ENCODE data around the gene PSG3. TPM values are rescaled to one million over a fixed set of nuclear protein-coding genes. Genes with fewer than 3 reads are reported as not detected.
A peak's percentile ranks its signal among the peaks of the same experiment; 100 is the strongest.
"Not testable (repeated sequence)": the region's sequence is repeated elsewhere in the genome, so short reads cannot be mapped to it uniquely, and the experiment has no call there.

Gene PSG3
- total and polyA plus RNA-seq, 2 donors (not counting 1 experiment from before 2014, with no cell fraction given), result not detected

DNA sequence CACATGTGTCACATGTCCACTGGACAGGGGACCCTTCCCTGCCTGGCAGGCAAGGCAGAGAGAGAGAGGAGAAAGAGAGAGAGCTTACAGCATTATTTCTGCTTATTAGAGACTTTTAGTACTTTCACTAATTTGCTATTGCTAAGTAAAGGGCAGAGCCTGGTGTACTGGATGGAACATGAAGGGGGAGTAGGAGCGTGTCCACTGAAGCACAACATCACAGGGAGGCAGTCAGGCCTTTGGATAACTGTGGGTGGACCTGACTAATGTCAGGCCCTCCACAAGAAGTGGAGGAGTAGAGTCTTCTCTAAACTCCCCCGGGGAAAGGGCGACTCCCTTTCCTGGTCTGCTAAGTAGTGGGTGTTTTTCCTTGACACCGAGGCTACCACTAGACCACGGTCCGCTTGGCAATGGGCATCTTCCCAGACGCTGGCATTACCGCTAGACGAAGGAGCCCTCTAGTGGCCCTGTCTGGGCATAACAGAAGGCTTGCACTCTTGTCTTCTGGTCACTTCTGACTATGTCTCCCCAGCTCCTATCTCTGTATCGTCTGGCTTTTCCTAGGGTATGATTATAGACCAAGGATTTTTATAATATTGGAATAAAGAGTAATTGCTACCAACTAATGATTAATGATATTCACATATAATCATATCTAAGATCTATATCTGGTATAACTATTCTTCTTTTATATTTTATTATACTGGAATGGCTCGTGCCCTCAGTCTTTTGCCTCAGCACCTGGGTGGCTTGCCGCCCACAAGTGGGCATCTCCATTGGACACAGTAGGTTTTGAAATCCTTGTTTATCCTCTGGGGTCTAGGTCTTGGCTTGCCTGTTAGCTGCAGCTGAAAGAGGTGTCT lies 36.7 kb upstream of the PSG3 start:
- H3K27ac Mint-ChIP-seq; POLR2A ChIA-PET; H3K36me3 ChIP-seq (replicated peaks in 1 of 2; ENCODE audit: control extremely low read depth in 1 of 2, control insufficient read depth in 1 of 2, extremely low read depth in 1 of 2, insufficient read depth in 2 of 2, low read length in 1 of 2); H3K4me1 Mint-ChIP-seq; H3K9me3 Mint-ChIP-seq (ENCODE audit: insufficient read depth); H3K79me2 ChIP-seq (ENCODE audit: control insufficient read depth, insufficient read depth, low read length); intact Hi-C loops (cut with micrococcal nuclease); H3K9me3 ChIP-seq (ENCODE audit: control extremely low read depth in 1 of 3, control insufficient read depth in 2 of 3, insufficient read depth in 1 of 3, low read length in 2 of 3); CTCF ChIA-PET; H3K4me3 Mint-ChIP-seq; H3K4me1 ChIP-seq (ENCODE audit: control insufficient read depth in 2 of 2, insufficient read depth in 2 of 2, low read length in 2 of 2); H3K4me3 ChIP-seq (ENCODE audit: control extremely low read depth in 1 of 5, extremely low read depth in 1 of 5, insufficient read depth in 1 of 5, low read depth in 2 of 5, low read length in 4 of 5); H3K9ac ChIP-seq (ENCODE audit: low read length); H4K20me1 ChIP-seq (ENCODE audit: control insufficient read depth, insufficient read depth, low read length, poor library complexity, severe bottlenecking); H3K27me3 ChIP-seq (replicated peaks in 1 of 4; ENCODE audit: control extremely low read depth in 1 of 4, control insufficient read depth in 3 of 4, insufficient read depth in 4 of 4, low read length in 3 of 4); H2AFZ ChIP-seq (ENCODE audit: insufficient read depth, low read depth, low read length, poor library complexity, severe bottlenecking); H3K27ac ChIP-seq (ENCODE audit: low read length in 2 of 2); ATAC-seq (ENCODE audit: low read depth); H3K4me2 ChIP-seq (replicated peaks; ENCODE audit: low read depth, low read length, poor library complexity, severe bottlenecking): not testable (repeated sequence)
- 11% methylated on average over 6 of the region's 12 CpGs for WGBS (ENCODE audit: insufficient coverage)
- H3K27me3 Mint-ChIP-seq, result peaks cover 38% of the 10 kb centered on the region
- TF ChIP-seq CTCF (IDR thresholded peaks at IDR 0.05), result peak; percentile 76
- DNase-seq, result peak; percentile 32

GRCh38 chr19:42774510-42775158 lies 34.4 kb upstream of the PSG3 start:
- DNase-seq; intact Hi-C loops (cut with micrococcal nuclease); H3K4me3 Mint-ChIP-seq; H3K9me3 Mint-ChIP-seq (ENCODE audit: insufficient read depth); H2AFZ ChIP-seq (ENCODE audit: insufficient read depth, low read depth, low read length, poor library complexity, severe bottlenecking); H3K4me3 ChIP-seq (ENCODE audit: control extremely low read depth in 1 of 5, extremely low read depth in 1 of 5, insufficient read depth in 1 of 5, low read depth in 2 of 5, low read length in 4 of 5); H3K4me1 Mint-ChIP-seq; H3K79me2 ChIP-seq (ENCODE audit: control insufficient read depth, insufficient read depth, low read length); H3K4me1 ChIP-seq (ENCODE audit: control insufficient read depth in 2 of 2, insufficient read depth in 2 of 2, low read length in 2 of 2); ATAC-seq (ENCODE audit: low read depth); H3K27ac Mint-ChIP-seq; CTCF ChIA-PET; H3K9me3 ChIP-seq (ENCODE audit: control extremely low read depth in 1 of 3, control insufficient read depth in 2 of 3, insufficient read depth in 1 of 3, low read length in 2 of 3); H3K27ac ChIP-seq (ENCODE audit: low read length in 2 of 2); H3K36me3 ChIP-seq (replicated peaks in 1 of 2; ENCODE audit: control extremely low read depth in 1 of 2, control insufficient read depth in 1 of 2, extremely low read depth in 1 of 2, insufficient read depth in 2 of 2, low read length in 1 of 2); POLR2A ChIA-PET; H4K20me1 ChIP-seq (ENCODE audit: control insufficient read depth, insufficient read depth, low read length, poor library complexity, severe bottlenecking); H3K9ac ChIP-seq (ENCODE audit: low read length); H3K4me2 ChIP-seq (replicated peaks; ENCODE audit: low read depth, low read length, poor library complexity, severe bottlenecking); H3K27me3 ChIP-seq (replicated peaks in 1 of 4; ENCODE audit: control extremely low read depth in 1 of 4, control insufficient read depth in 3 of 4, insufficient read depth in 4 of 4, low read length in 3 of 4): not testable (repeated sequence)
- WGBS (ENCODE audit: insufficient coverage), result 69% methylated on average over 15 of the region's 21 CpGs
- H3K27me3 Mint-ChIP-seq, result peaks cover 23% of the 10 kb centered on the region

All from B cell (primary cell).